Neutrophil (primary cell): Measurements from ENCODE around the gene ST3GAL3.

Source experiments
- H3K27ac ChIP-seq: fragments of 200-600 bp; sonication (generic); 2 replicates; pipeline ENCODE4 v1.5.1; 2016; ENCODE audit warnings: mild to moderate bottlenecking, moderate library complexity
- H3K27me3 ChIP-seq: fragments of 200-600 bp; sonication (generic); 2 replicates; pipeline ENCODE4 v1.6.0; 2016; ENCODE audit warnings: mild to moderate bottlenecking
- H3K36me3 ChIP-seq: fragments of 200-600 bp; sonication (generic); 2 replicates; pipeline ENCODE4 v1.5.1; 2017
- H3K4me1 ChIP-seq, 2 experiments: fragments of 200-600 bp in 1 of 2; sonication (generic) in 1 of 2; 1 replicate in 1 of 2; 2 replicates in 1 of 2; pipeline versions ENCODE4 v1.5.1 to v1.6.1; 2013 to 2016; ENCODE audit warnings: low read depth in 1 of 2, low read length in 1 of 2, mild to moderate bottlenecking in 1 of 2, moderate library complexity in 1 of 2; ENCODE audit not compliant: control insufficient read depth in 1 of 2, insufficient read depth in 1 of 2
- H3K4me3 ChIP-seq, 2 experiments: fragments of 200-600 bp in 1 of 2; sonication (generic) in 1 of 2; 1 replicate in 1 of 2; 2 replicates in 1 of 2; pipeline ENCODE4 v1.5.1; 2013 to 2016; ENCODE audit warnings: low read depth in 1 of 2, low read length in 1 of 2, mild to moderate bottlenecking in 1 of 2, moderate library complexity in 1 of 2
- H3K9me3 ChIP-seq: fragments of 200-600 bp; sonication (generic); 2 replicates; pipeline ENCODE4 v1.5.1; 2016
- TF ChIP-seq, protein P1 (sequence below): fragments of 200-600 bp; sonication (generic); IDR thresholded peaks from 2 replicates; pipeline ENCODE4 v1.5.1; 2016; ENCODE audit warnings: antibody characterized with exemption

Gene ST3GAL3

DNA sequence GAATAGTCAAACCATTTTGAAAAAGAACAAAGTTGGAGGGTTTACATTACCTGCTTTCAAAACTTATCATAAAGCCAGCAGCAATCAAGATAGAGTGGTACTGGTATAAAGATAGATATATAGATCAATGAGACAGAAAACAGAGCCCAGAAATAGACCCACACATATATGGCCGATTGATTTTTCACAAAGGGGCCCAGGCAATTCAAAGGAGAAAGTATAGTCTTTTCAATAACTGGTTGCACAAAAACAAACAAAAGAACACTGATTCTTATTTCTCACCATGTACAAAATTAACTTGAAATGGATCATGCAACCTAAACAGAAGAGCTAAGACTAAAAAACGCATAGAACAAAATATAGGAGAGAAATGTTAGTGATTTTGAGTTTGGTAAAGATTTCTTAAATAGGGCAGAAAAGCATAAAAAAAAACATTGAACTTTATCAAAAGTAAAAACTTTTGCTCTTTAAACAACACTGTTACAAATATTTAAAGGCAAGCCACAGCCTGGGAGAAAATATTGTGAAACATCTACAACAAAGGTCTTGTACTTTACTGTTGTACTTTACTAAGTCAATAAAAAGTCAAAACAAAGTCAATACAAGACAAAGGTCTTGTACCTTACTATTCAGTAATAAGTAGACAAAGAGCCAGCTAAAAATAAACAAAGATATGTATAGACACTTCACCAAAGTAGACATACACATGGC is 50.2 kb downstream of the ST3GAL3 start:
- H3K36me3 ChIP-seq = no peaks in the 10 kb centered on the region
- H3K4me3 ChIP-seq = no peak overlapping the region
- no peak overlapping the region for H3K27ac ChIP-seq
- TF ChIP-seq, protein P1, sequence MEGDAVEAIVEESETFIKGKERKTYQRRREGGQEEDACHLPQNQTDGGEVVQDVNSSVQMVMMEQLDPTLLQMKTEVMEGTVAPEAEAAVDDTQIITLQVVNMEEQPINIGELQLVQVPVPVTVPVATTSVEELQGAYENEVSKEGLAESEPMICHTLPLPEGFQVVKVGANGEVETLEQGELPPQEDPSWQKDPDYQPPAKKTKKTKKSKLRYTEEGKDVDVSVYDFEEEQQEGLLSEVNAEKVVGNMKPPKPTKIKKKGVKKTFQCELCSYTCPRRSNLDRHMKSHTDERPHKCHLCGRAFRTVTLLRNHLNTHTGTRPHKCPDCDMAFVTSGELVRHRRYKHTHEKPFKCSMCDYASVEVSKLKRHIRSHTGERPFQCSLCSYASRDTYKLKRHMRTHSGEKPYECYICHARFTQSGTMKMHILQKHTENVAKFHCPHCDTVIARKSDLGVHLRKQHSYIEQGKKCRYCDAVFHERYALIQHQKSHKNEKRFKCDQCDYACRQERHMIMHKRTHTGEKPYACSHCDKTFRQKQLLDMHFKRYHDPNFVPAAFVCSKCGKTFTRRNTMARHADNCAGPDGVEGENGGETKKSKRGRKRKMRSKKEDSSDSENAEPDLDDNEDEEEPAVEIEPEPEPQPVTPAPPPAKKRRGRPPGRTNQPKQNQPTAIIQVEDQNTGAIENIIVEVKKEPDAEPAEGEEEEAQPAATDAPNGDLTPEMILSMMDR = no peak
- H3K4me1 ChIP-seq = no peaks in the 10 kb centered on the region
- H3K27me3 ChIP-seq = no peaks in the 10 kb centered on the region
- no peaks in the 10 kb centered on the region for H3K9me3 ChIP-seq

DNA sequence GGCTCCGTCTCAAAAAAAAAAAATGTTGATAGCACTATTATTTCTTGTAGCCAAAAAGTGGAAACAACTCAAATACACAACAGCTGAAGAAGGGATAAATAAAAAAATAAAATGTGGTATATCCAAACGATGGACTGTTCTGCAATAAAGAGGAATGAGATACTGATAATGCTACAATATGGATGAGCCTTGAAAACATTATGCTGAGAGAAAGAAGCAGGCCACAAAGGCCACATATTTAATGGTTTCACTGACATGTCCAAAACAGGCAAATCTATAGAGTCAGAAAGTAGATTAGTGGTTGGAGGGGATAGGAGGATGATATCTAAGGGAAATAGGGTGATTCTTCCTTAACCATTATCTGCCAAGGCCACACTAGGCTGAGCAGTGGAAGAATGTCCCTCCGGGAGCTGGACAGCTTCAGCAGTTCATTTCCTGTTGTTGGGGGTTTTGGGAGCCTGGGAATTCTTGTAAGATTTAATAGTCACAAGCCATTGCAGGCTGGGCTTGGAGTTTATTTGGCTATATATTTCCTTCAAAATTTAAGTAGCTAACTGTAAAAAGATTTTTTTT is 53.5 kb downstream of the ST3GAL3 start:
- Histone ChIP-seq H3K4me3 (no peak overlapping the region), H3K9me3 (no peaks in the 10 kb centered on the region), H3K27ac (no peak overlapping the region), H3K27me3 (no peaks in the 10 kb centered on the region), H3K4me1 (no peaks in the 10 kb centered on the region), H3K36me3 (no peaks in the 10 kb centered on the region)
- TF ChIP-seq, protein P1 = no peak

DNA sequence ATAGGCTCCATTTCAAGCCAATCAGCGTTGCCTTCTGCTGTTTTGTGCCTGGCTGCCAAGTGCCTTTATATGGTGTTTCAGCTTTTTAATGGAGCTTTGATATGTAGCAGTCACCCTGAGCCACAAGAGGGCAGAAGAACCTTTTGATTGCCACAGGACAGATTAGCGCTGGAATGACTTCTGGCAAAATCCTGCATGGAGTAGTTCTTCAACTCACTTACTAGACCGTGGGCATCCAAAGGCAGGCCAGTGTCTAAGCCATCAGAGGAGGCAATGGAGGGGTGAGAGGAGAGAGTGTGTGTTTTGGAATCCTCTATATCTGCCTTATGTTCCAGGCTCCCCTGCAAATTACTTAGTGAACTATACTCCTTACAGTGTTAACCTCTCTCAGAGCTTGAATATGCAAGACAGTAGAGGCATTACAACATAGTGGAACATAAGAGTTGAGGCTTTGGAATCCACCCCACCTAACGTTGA is 56.2 kb downstream of the ST3GAL3 start:
- Histone ChIP-seq H3K9me3 (no peaks in the 10 kb centered on the region), H3K27ac (no peak overlapping the region), H3K4me1 (no peaks in the 10 kb centered on the region), H3K4me3 (no peak overlapping the region), H3K36me3 (no peaks in the 10 kb centered on the region), H3K27me3 (no peaks in the 10 kb centered on the region)
- TF ChIP-seq, protein P1 = peak; percentile 56

DNA sequence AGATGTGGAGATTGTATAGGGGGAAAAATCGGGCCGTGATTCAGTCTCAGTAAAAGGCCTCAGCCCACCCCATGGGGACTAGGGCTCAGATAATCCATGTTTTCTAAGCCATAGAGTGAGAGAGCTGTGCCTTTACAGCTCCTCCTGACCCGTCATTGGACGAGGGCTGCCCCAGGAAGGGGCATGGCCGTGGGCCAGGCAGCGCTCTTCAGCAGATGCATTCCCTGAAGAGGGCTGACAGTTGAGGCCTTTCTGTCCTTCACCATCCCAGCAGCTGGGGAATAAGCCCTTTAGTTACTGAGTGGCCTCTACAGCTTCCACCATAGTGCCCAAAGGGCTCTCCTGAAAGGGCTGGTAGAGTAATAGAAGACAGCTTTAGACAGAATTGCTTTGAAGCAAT is 57.2 kb downstream of the ST3GAL3 start:
- no peaks in the 10 kb centered on the region for H3K27me3 ChIP-seq
- no peaks in the 10 kb centered on the region for H3K36me3 ChIP-seq
- no peak overlapping the region for H3K4me3 ChIP-seq
- H3K27ac ChIP-seq = no peak overlapping the region
- H3K9me3 ChIP-seq = no peaks in the 10 kb centered on the region
- H3K4me1 ChIP-seq = no peaks in the 10 kb centered on the region
- TF ChIP-seq, protein P1 = no peak

DNA sequence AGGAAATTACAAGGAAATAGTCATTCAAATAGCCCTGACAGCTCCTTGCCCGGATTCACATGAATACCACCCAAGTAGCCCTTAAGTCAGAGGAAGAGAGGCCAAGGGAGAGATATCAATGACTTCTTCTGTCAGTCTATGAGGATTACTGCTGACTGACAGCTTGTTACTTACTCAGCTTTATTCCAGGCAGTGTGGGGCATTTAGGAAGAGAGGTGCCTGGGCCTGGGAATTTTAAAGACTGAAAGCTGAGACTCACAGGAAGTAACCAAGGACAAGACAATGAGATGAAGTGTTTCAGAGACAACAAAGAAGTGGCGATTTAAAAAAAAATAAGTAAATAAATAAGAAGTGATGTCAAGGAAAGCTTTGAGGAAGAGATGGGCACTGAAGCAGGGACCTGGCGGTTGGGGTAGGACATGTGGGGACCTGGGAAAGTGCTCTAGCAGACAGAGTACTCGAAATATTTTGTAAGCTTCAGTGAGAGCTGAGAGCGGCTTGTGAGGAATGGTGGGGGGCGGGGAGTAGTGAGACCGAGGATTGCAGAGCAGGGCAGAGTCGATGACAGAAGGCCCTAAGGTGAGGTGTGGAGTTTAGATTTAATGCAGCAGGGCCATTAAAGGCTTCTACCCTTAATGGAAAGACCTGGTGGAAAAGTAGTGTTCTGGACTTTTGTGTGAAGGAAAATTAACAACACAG is 58.9 kb downstream of the ST3GAL3 start:
- no peaks in the 10 kb centered on the region for H3K9me3 ChIP-seq
- TF ChIP-seq, protein P1 = no peak
- H3K4me3 ChIP-seq = no peak overlapping the region
- no peak overlapping the region for H3K27ac ChIP-seq
- H3K36me3 ChIP-seq = no peaks in the 10 kb centered on the region
- no peaks in the 10 kb centered on the region for H3K27me3 ChIP-seq
- no peaks in the 10 kb centered on the region for H3K4me1 ChIP-seq
